Measurements from ENCODE around the gene NIM1K. TPM values are rescaled to one million over a fixed set of nuclear protein-coding genes. Genes with fewer than 3 reads are reported as not detected.

The NIM1K gene
- total and polyA plus RNA-seq, 2 of the 13 experiments (the other 11 are each of a cell fraction or from before 2014, with no cell fraction given), result 0.04 TPM; not detected in 1

DNA sequence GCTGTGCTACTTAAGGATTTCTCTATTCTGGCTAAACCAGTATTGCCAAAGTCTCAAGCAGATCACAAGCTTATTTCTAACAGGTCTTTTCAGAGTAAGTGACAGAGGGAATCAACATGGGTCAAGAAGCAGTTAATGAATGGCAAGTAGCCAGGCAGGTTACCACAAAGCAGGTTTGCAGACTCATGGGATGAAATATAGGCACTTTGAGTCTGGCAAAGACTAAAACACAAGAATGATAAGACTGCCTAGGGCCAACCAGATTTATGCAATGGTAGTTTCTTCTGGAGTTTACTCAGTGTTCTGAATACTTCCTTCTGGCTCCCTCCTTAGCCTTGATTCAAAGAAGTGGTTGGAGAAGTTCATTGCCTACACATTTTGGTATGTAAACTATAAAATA is 117.6 kb downstream of the NIM1K start (continued):
- TF ChIP-seq ZNF740 (CRISPR knock-in tag; IDR thresholded peaks at IDR 0.05), result no peak

DNA sequence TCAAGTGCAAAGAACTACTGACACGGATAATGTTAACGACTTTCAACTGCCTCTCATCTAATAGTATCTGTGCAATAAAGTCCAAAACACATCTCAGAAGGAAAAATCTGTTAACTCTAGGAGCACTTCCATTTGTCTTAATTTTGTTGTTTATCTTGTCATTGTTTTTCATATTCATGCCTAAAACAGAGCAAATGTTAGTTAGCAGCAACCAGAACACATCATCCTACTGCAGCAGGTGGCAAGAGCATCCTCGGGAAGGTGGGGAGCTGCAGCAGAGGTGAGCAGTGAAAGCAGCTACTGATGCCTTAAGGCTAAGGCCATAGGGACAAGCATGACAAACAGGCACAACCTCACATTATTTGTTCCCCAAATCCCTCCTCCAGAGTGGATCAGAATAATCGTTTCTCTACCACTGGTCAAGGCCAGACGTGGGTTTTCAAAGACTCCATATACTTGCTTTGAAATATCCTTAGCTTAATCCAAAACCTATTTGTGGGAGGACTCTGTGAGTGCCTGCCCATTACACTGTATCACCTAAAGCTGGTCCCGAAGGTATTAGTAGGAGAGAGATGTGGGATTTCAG is 120.1 kb downstream of the NIM1K start:
- DNase-seq (ENCODE audit: low spot score), result no peak
- ChIA-PET POLR2A (interaction anchor here (0.5 to 2.8 kb wide), 8 partner anchors 10 to 294 kb away, joined by 3 to 66 read pairs (median 15); partner anchors contain the start of genes TMEM267 and ZNF131), CTCF (ENCODE audit: low intra/inter-chr PET ratio, low total read pairs) (no interaction called here)
- intact Hi-C loops (cut with micrococcal nuclease; ENCODE audit: unreplicated experiment) (loop anchor here (5.0 kb wide), 2 partner anchors 170 to 190 kb away; partner anchors contain the start of genes TMEM267 and ZNF131), in situ Hi-C loops (cut with HindIII; ENCODE audit: extremely low pct_ligation_motif_present, low pct_unique_long_range_greater_than_20kb) (no loop called here)
- Histone ChIP-seq H3K4me3 (replicated peaks in 1 of 3; ENCODE audit: insufficient read depth in 1 of 3, low read depth in 2 of 3, low read length in 3 of 3) (peak overlapping the region; percentile 88 to 98 (median 88)), H3K36me3 (replicated peaks in 1 of 2; ENCODE audit: control insufficient read depth in 1 of 2, insufficient read depth in 2 of 2, low read length in 2 of 2) (peaks cover 0 to 3% of the 10 kb centered on the region in 2 experiments; a peak in 3 of 5 replicates), H3K27me3 (ENCODE audit: control insufficient read depth in 1 of 2, insufficient read depth in 2 of 2, low read length in 2 of 2) (no peaks in the 10 kb centered on the region; a peak in 1 of 5 replicates), H3K9me3 (ENCODE audit: low read length) (no peaks in the 10 kb centered on the region), H2AFZ (ENCODE audit: low read length) (no peak overlapping the region), H3K4me2 (ENCODE audit: low read depth, low read length) (peak overlapping the region; percentile 85), H3K4me1 (ENCODE audit: insufficient read depth, low read length) (peaks cover 57% of the 10 kb centered on the region), H3K79me2 (ENCODE audit: insufficient read depth, low read length) (peaks cover 67% of the 10 kb centered on the region), H3K27ac (ENCODE audit: extremely low read length, insufficient read depth, low read length) (peak overlapping the region; percentile 94), H4K20me1 (ENCODE audit: insufficient read depth, low read length) (peaks cover 58% of the 10 kb centered on the region), H3K9ac (ENCODE audit: insufficient read depth, low read depth, low read length) (peak overlapping the region; percentile 97)
- BruUV-seq (replicated peaks), result no TSS peak
- peak; percentile 57 for FAIRE-seq
- WGBS (ENCODE audit: low lambda C conversion rate), result 2% methylated on average over 6 of the region's 6 CpGs
- ATAC-seq, result no peak
- TF ChIP-seq ZBTB38 (CRISPR knock-in tag; IDR thresholded peaks at IDR 0.05), result no peak
- no peak for TF ChIP-seq ZNF232 (CRISPR knock-in tag; IDR thresholded peaks at IDR 0.05; ENCODE audit: borderline replicate concordance)
- no peak for TF ChIP-seq FOXA1 (IDR thresholded peaks at IDR 0.05)
- TF ChIP-seq FOXA1 (CRISPR knock-in tag; IDR thresholded peaks at IDR 0.05), result no peak
- no peak for TF ChIP-seq ZBTB7B (CRISPR knock-in tag; IDR thresholded peaks at IDR 0.05)
- TF ChIP-seq, protein P1, sequence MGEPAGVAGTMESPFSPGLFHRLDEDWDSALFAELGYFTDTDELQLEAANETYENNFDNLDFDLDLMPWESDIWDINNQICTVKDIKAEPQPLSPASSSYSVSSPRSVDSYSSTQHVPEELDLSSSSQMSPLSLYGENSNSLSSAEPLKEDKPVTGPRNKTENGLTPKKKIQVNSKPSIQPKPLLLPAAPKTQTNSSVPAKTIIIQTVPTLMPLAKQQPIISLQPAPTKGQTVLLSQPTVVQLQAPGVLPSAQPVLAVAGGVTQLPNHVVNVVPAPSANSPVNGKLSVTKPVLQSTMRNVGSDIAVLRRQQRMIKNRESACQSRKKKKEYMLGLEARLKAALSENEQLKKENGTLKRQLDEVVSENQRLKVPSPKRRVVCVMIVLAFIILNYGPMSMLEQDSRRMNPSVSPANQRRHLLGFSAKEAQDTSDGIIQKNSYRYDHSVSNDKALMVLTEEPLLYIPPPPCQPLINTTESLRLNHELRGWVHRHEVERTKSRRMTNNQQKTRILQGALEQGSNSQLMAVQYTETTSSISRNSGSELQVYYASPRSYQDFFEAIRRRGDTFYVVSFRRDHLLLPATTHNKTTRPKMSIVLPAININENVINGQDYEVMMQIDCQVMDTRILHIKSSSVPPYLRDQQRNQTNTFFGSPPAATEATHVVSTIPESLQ (CRISPR knock-in tag; conservative IDR thresholded peaks at IDR 0.05), result no peak
- no peak for TF ChIP-seq ZNF550 (CRISPR knock-in tag; IDR thresholded peaks at IDR 0.05; ENCODE audit: borderline replicate concordance)
- no peak for TF ChIP-seq ZMAT3 (CRISPR knock-in tag; conservative IDR thresholded peaks at IDR 0.05)
- TF ChIP-seq ONECUT2 (CRISPR knock-in tag; IDR thresholded peaks at IDR 0.05), result no peak
- TF ChIP-seq, protein P2, sequence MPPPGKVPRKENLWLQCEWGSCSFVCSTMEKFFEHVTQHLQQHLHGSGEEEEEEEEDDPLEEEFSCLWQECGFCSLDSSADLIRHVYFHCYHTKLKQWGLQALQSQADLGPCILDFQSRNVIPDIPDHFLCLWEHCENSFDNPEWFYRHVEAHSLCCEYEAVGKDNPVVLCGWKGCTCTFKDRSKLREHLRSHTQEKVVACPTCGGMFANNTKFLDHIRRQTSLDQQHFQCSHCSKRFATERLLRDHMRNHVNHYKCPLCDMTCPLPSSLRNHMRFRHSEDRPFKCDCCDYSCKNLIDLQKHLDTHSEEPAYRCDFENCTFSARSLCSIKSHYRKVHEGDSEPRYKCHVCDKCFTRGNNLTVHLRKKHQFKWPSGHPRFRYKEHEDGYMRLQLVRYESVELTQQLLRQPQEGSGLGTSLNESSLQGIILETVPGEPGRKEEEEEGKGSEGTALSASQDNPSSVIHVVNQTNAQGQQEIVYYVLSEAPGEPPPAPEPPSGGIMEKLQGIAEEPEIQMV (CRISPR knock-in tag; IDR thresholded peaks at IDR 0.05; ENCODE audit: low read depth), result no peak
- TF ChIP-seq ERF (CRISPR knock-in tag; IDR thresholded peaks at IDR 0.05), result no peak
- TF ChIP-seq RNF2 (conservative IDR thresholded peaks at IDR 0.05; ENCODE audit: low read depth), result no peak
- no peak for TF ChIP-seq HIC2 (CRISPR knock-in tag; IDR thresholded peaks at IDR 0.05; ENCODE audit: low read depth)
- TF ChIP-seq ATF7-NPFF (CRISPR knock-in tag; IDR thresholded peaks at IDR 0.05; ENCODE audit: low read depth), result no peak; the same call in 1 of the 2 replicates
- no peak for TF ChIP-seq ZFP62 (CRISPR knock-in tag; IDR thresholded peaks at IDR 0.05)
- TF ChIP-seq BHLHE40 (IDR thresholded peaks at IDR 0.05; ENCODE audit: low read length), result no peak
- TF ChIP-seq MED1 (CRISPR knock-in tag; IDR thresholded peaks at IDR 0.05), result 0 out of 2 replicates have a peak, but pooled peaks have one; percentile 24
- TF ChIP-seq ZNF510 (CRISPR knock-in tag; IDR thresholded peaks at IDR 0.05; ENCODE audit: low read depth), result no peak
- TF ChIP-seq ZBTB42 (CRISPR knock-in tag; IDR thresholded peaks at IDR 0.05), result no peak
